Prostate gland (tissue), 2 donors: ENCODE results near the gene ADH4. TPM values are rescaled to one million over a fixed set of nuclear protein-coding genes. Genes with fewer than 3 reads are reported as not detected.

Experiments used
- DNase-seq: peaks from one replicate; pipeline ENCODE4 v3.0.0-alpha.2; 2019; ENCODE audit warnings: low spot score
- H3K27ac ChIP-seq, 2 donors: fragments of 200-600 bp; sonication (generic); 2 replicates each; pipeline ENCODE4 v1.5.1; 2017 to 2019
- H3K27me3 ChIP-seq: fragments of 200-600 bp; sonication (generic); replicated peaks from 2 replicates; pipeline ENCODE4 v1.5.1; 2019; ENCODE audit not compliant: insufficient read depth
- H3K36me3 ChIP-seq, 2 donors: fragments of 200-600 bp; sonication (generic); 1 replicate in 1 of 2; 2 replicates in 1 of 2; pipeline versions ENCODE4 v1.5.1 to v1.8.1; 2017 to 2019
- H3K4me1 ChIP-seq: fragments of 200-600 bp; sonication (generic); replicated peaks from 2 replicates; pipeline ENCODE4 v1.5.1; 2019
- H3K4me3 ChIP-seq, 2 donors: fragments of 200-600 bp; sonication (generic); 2 replicates each; pipeline ENCODE4 v1.5.1; 2017 to 2019
- H3K9me3 ChIP-seq: fragments of 200-600 bp; sonication (generic); 2 replicates; pipeline ENCODE4 v1.5.1; 2017
- POLR2A ChIP-seq: fragments of 450-650 bp; IDR thresholded peaks from one replicate; pipeline ENCODE4 v1.6.1; 2016; ENCODE audit warnings: antibody characterized with exemption, mild to moderate bottlenecking
- POLR2AphosphoS5 ChIP-seq: sonication (generic); formaldehyde crosslinking; IDR thresholded peaks from one replicate; pipeline ENCODE4 v1.6.1; 2017; ENCODE audit warnings: antibody characterized with exemption
- WGBS: methylation state at CpG from one replicate; pipeline ENCODE4 v1.1.5; 2018; 5-methylcytosine and 5-hydroxymethylcytosine counted together
- intact Hi-C: fragments of 100-400 bp; cut with DNase I; formaldehyde crosslinking; loops from one replicate; pipeline ENCODE4 v1.14.2; 2022
- total RNA-seq, 2 donors: library from RNA; depleted of rRNA; stranded (reverse); fragments of >200 nt; gene quantifications; one replicate each; pipeline ENCODE4 v1.1.0, GENCODE V29; 2016
- TF ChIP-seq, protein P1 (sequence below), 4 experiments: fragments of 200-600 bp in 2 of 4; fragments of 450-650 bp in 2 of 4; sonication (generic) in 2 of 4; IDR thresholded peaks; 1 replicate in 3 of 4; 2 replicates in 1 of 4; pipeline ENCODE4 v1.5.1; 2016 to 2019; ENCODE audit warnings: antibody characterized with exemption in 4 of 4, mild to moderate bottlenecking in 2 of 4, moderate library complexity in 2 of 4

Gene ADH4
- total RNA-seq, 2 donors from 2014 or later = not detected

GRCh38 chr4:99180382-99181070, 36.4 kb upstream of the ADH4 start:
- Histone ChIP-seq H3K4me1 (no peaks in the 10 kb centered on the region), H3K27me3 (no peaks in the 10 kb centered on the region), H3K27ac (no peak overlapping the region), H3K9me3 (no peaks in the 10 kb centered on the region), H3K4me3 (no peak overlapping the region), H3K36me3 (no peaks in the 10 kb centered on the region)
- DNase-seq = no peak
- intact Hi-C loops = no loop called here
- 62% methylated on average over 2 of the region's 2 CpGs for WGBS
- TF ChIP-seq POLR2A = no peak
- no peak for TF ChIP-seq POLR2AphosphoS5
- TF ChIP-seq, protein P1, sequence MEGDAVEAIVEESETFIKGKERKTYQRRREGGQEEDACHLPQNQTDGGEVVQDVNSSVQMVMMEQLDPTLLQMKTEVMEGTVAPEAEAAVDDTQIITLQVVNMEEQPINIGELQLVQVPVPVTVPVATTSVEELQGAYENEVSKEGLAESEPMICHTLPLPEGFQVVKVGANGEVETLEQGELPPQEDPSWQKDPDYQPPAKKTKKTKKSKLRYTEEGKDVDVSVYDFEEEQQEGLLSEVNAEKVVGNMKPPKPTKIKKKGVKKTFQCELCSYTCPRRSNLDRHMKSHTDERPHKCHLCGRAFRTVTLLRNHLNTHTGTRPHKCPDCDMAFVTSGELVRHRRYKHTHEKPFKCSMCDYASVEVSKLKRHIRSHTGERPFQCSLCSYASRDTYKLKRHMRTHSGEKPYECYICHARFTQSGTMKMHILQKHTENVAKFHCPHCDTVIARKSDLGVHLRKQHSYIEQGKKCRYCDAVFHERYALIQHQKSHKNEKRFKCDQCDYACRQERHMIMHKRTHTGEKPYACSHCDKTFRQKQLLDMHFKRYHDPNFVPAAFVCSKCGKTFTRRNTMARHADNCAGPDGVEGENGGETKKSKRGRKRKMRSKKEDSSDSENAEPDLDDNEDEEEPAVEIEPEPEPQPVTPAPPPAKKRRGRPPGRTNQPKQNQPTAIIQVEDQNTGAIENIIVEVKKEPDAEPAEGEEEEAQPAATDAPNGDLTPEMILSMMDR (IDR thresholded peaks at IDR 0.05) = no peak

GRCh38 chr4:99179626-99180025, 35.5 kb upstream of the ADH4 start:
- TF ChIP-seq POLR2A = no peak
- no peak for TF ChIP-seq POLR2AphosphoS5
- TF ChIP-seq, protein P1 (IDR thresholded peaks at IDR 0.05) = no peak
- Histone ChIP-seq H3K4me3 (no peak overlapping the region), H3K27me3 (no peaks in the 10 kb centered on the region), H3K4me1 (no peaks in the 10 kb centered on the region), H3K9me3 (no peaks in the 10 kb centered on the region), H3K27ac (no peak overlapping the region), H3K36me3 (no peaks in the 10 kb centered on the region)
- DNase-seq = no peak
- intact Hi-C loops = no loop called here
- WGBS = 85% methylated on average over 1 of the region's 1 CpG

- no peak for DNase-seq
- no peak overlapping the region for H3K27ac ChIP-seq
- H3K4me3 ChIP-seq = no peak overlapping the region
- H3K9me3 ChIP-seq = no peaks in the 10 kb centered on the region
- TF ChIP-seq POLR2A = no peak
- TF ChIP-seq, protein P1 (IDR thresholded peaks at IDR 0.05) = no peak
- TF ChIP-seq POLR2AphosphoS5 = no peak
- intact Hi-C loops = no loop called here
- H3K27me3 ChIP-seq = no peaks in the 10 kb centered on the region
- WGBS = 87% methylated on average over 2 of the region's 2 CpGs
- no peaks in the 10 kb centered on the region for H3K4me1 ChIP-seq
- H3K36me3 ChIP-seq = no peaks in the 10 kb centered on the region
These were observed 35.1 kb upstream of the ADH4 start for GRCh38 chr4:99179178-99179577.

DNA sequence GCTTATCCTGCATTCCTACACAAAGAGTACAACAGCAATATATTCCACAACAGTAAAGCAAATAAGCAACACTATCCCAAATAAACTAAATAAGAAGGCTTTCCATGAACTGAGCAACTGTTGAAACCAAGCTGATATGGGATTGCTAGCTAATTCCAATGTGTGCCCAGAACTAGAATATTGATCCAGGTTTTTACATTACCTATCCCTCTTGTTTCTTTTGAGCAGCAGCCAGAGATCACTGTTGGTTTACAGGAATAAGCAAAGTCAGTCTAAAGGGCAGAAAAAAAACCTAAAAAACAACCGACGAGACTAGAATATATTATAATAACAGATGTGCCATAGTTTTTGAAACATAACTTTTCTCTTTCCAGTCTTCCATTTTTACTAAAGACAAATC, 22.4 kb upstream of the ADH4 start:
- TF ChIP-seq POLR2AphosphoS5 = no peak
- TF ChIP-seq POLR2A = no peak
- TF ChIP-seq, protein P1 (IDR thresholded peaks at IDR 0.05) = no peak
- WGBS = 90% methylated on average over 2 of the region's 2 CpGs
- no peak for DNase-seq
- no peaks in the 10 kb centered on the region for H3K27me3 ChIP-seq
- H3K4me1 ChIP-seq = no peaks in the 10 kb centered on the region
- H3K36me3 ChIP-seq = no peaks in the 10 kb centered on the region
- H3K27ac ChIP-seq = no peak overlapping the region
- intact Hi-C loops = no loop called here
- H3K9me3 ChIP-seq = no peaks in the 10 kb centered on the region
- no peak overlapping the region for H3K4me3 ChIP-seq

GRCh38 chr4:99165978-99166377, 21.9 kb upstream of the ADH4 start:
- TF ChIP-seq POLR2AphosphoS5 (no peak), POLR2A (no peak)
- TF ChIP-seq, protein P1 (IDR thresholded peaks at IDR 0.05) = no peak
- intact Hi-C loops = no loop called here
- no peak for DNase-seq
- no peak overlapping the region for H3K27ac ChIP-seq
- 93% methylated on average over 1 of the region's 1 CpG for WGBS
- no peaks in the 10 kb centered on the region for H3K27me3 ChIP-seq
- no peaks in the 10 kb centered on the region for H3K36me3 ChIP-seq
- H3K4me1 ChIP-seq = no peaks in the 10 kb centered on the region
- no peak overlapping the region for H3K4me3 ChIP-seq
- no peaks in the 10 kb centered on the region for H3K9me3 ChIP-seq
